Measurements from ENCODE around the gene VTI1A. TPM values are rescaled to one million over a fixed set of nuclear protein-coding genes. Genes with fewer than 3 reads are reported as not detected.

Gene VTI1A
- total RNA-seq, 1 experiment from 2014 or later = 22.0 TPM

- Mint-ChIP-seq H3K4me3 (no peak overlapping the region), H3K36me3 (ENCODE audit: insufficient read depth in 1 of 3, low read depth in 3 of 3) (peaks cover 2 to 50% (median 41%) of the 10 kb centered on the region in 3 experiments; a peak in 5 of 7 replicates), H3K4me1 (peaks cover 2 to 6% of the 10 kb centered on the region in 2 experiments), H3K27ac (no peak overlapping the region), H3K27me3 (ENCODE audit: low read depth) (no peaks in the 10 kb centered on the region), H3K9me3 (no peaks in the 10 kb centered on the region)
- H3K79me1 ChIP-seq (ENCODE audit: insufficient read depth, low read depth, low read length, poor library complexity, severe bottlenecking) = no peaks in the 10 kb centered on the region
- no peak overlapping the region for H3K14ac ChIP-seq (ENCODE audit: insufficient read depth, low read length)
- no peak overlapping the region for H2BK5ac ChIP-seq (ENCODE audit: insufficient read length, low read length)
- no peak overlapping the region for H2BK20ac ChIP-seq (ENCODE audit: low read depth, low read length, poor library complexity, severe bottlenecking)
- no peak overlapping the region for H3K27ac ChIP-seq (ENCODE audit: insufficient read length, low read depth, low read length)
- H2BK12ac ChIP-seq (ENCODE audit: insufficient read length, low read depth, low read length) = no peak overlapping the region
- no peak overlapping the region for H3T11ph ChIP-seq (ENCODE audit: low read length)
- no peak overlapping the region for H4K8ac ChIP-seq (replicated peaks; ENCODE audit: insufficient read length, low read depth, low read length)
- H3K4ac ChIP-seq (ENCODE audit: low read depth, low read length) = no peak overlapping the region
- DNase-seq = no peak
- H3K56ac ChIP-seq (ENCODE audit: insufficient read length, low read depth, low read length) = no peak overlapping the region
- H3K23ac ChIP-seq (ENCODE audit: insufficient read length, low read depth, low read length) = no peak overlapping the region
- no peak overlapping the region for H2AK5ac ChIP-seq (ENCODE audit: insufficient read length, low read length)
- H3K9me3 ChIP-seq (ENCODE audit: control insufficient read depth, low read depth, low read length) = no peaks in the 10 kb centered on the region
- no peak overlapping the region for H2AFZ ChIP-seq (ENCODE audit: low read length)
- no peak overlapping the region for H2BK15ac ChIP-seq (ENCODE audit: low read depth, low read length)
- H3K4me2 ChIP-seq (ENCODE audit: insufficient read depth, insufficient read length, low read length) = no peak overlapping the region
- peaks cover 5% of the 10 kb centered on the region for H3K23me2 ChIP-seq (ENCODE audit: insufficient read length, low read depth, low read length, poor library complexity, severe bottlenecking)
- no peaks in the 10 kb centered on the region for H3K27me3 ChIP-seq (ENCODE audit: insufficient read depth, low read length)
- no CpG with 5 or more reads among the region's 1 CpG for WGBS (ENCODE audit: extremely low coverage, insufficient read length, low lambda C conversion rate)
- TF ChIP-seq CTCF (conservative IDR thresholded peaks at IDR 0.05) = no peak
- H3K18ac ChIP-seq (ENCODE audit: insufficient read length, low read depth, low read length) = no peak overlapping the region
- H2BK120ac ChIP-seq (ENCODE audit: low read depth, low read length, poor library complexity, severe bottlenecking) = no peak overlapping the region
- H4K5ac ChIP-seq (ENCODE audit: insufficient read length, low read depth, low read length) = no peak overlapping the region
- no peaks in the 10 kb centered on the region for H4K20me1 ChIP-seq (ENCODE audit: control insufficient read depth, insufficient read depth, insufficient read length)
- no peak overlapping the region for H3K9ac ChIP-seq (ENCODE audit: extremely low read depth, insufficient read length, low read length)
- H3K4me1 ChIP-seq (ENCODE audit: insufficient read depth, low read length) = no peaks in the 10 kb centered on the region
- H3K79me2 ChIP-seq (ENCODE audit: insufficient read depth, low read length) = peaks cover 1% of the 10 kb centered on the region; the same call in 1 of the 2 replicates
- H4K91ac ChIP-seq (ENCODE audit: insufficient read length, low read depth, low read length) = no peak overlapping the region
Observed at GRCh38 chr10:112441520-112441919, 5.5 kb upstream of the VTI1A start.

Measured in H9 (cell line).